NT2/D1 (cell line): ENCODE data around the gene LARGE1.

Experiments used
- SUZ12 ChIP-seq: IDR thresholded peaks from 2 replicates; pipeline ENCODE4 v1.6.1; 2011; ENCODE audit not compliant: insufficient read length, insufficient read depth; ENCODE audit errors: extremely low read depth
- YY1 ChIP-seq: IDR thresholded peaks from 2 replicates; pipeline ENCODE4 v1.6.1; 2011; ENCODE audit not compliant: insufficient read length, insufficient read depth

- TF ChIP-seq YY1 (no peak), SUZ12 (no peak)
Observed at GRCh38 chr22:33893512-33893911, 26.8 kb downstream of the LARGE1 start.
